ENCODE results near the gene ADCY9. TPM values are rescaled to one million over a fixed set of nuclear protein-coding genes. Genes with fewer than 3 reads are reported as not detected.
"Not testable (repeated sequence)": the region's sequence is repeated elsewhere in the genome, so short reads cannot be mapped to it uniquely, and the experiment has no call there.

Gene ADCY9
- total RNA-seq, 4 donors from 2014 or later = 19.0 to 32.7 (median 29.6) TPM

- Histone ChIP-seq H3K9me3 (no peaks in the 10 kb centered on the region), H3K4me3 (no peak overlapping the region), H3K27ac (peak overlapping the region in 1 of 4 donors; percentile 30), H3K27me3 (no peaks in the 10 kb centered on the region), H3K4me1 (peaks cover 0 to 30% (median 18%) of the 10 kb centered on the region in 4 donors), H3K36me3 (peaks cover 0 to 26% (median 0%) of the 10 kb centered on the region in 3 donors)
- DNase-seq (ENCODE audit: low spot score in 2 of 2) = no peak
- TF ChIP-seq CTCF (IDR thresholded peaks at IDR 0.05) = no peak
- TF ChIP-seq POLR2A (IDR thresholded peaks at IDR 0.05) = no peak
- no peak for TF ChIP-seq EP300 (IDR thresholded peaks at IDR 0.05)
- WGBS, 2 donors = 69 to 73% methylated on average over 15 of the region's 15 CpGs
Observed at GRCh38 chr16:3965306-3965705, 150.9 kb downstream of the ADCY9 start.

GRCh38 chr16:3964686-3965290, 151.5 kb downstream of the ADCY9 start:
- Histone ChIP-seq H3K4me3 (no peak overlapping the region), H3K36me3 (peaks cover 0 to 26% (median 0%) of the 10 kb centered on the region in 3 donors), H3K27ac (peak overlapping the region in 1 of 4 donors; percentile 89), H3K4me1 (peaks cover 0 to 35% (median 18%) of the 10 kb centered on the region in 4 donors), H3K9me3 (no peaks in the 10 kb centered on the region), H3K27me3 (no peaks in the 10 kb centered on the region)
- 80 to 89% methylated on average over 27 of the region's 28 CpGs for WGBS, 2 donors
- no peak for TF ChIP-seq EP300 (IDR thresholded peaks at IDR 0.05)
- TF ChIP-seq CTCF (IDR thresholded peaks at IDR 0.05) = no peak
- no peak for TF ChIP-seq POLR2A (IDR thresholded peaks at IDR 0.05)
- no peak for DNase-seq (ENCODE audit: low spot score in 2 of 2)

GRCh38 chr16:3963886-3964685, 152.2 kb downstream of the ADCY9 start:
- WGBS, 2 donors = 79 to 81% methylated on average over 29 of the region's 29 CpGs
- no peaks in the 10 kb centered on the region for H3K9me3 ChIP-seq
- TF ChIP-seq CTCF (IDR thresholded peaks at IDR 0.05) = no peak
- no peak for TF ChIP-seq POLR2A (IDR thresholded peaks at IDR 0.05)
- no peak for TF ChIP-seq EP300 (IDR thresholded peaks at IDR 0.05)
- peaks cover 0 to 37% (median 18%) of the 10 kb centered on the region in 4 donors for H3K4me1 ChIP-seq
- peaks cover 0 to 26% (median 0%) of the 10 kb centered on the region in 3 donors for H3K36me3 ChIP-seq
- no peak for DNase-seq (ENCODE audit: low spot score in 2 of 2)
- peak overlapping the region in 2 of 4 donors; percentile 33 to 89 for H3K27ac ChIP-seq
- no peak overlapping the region for H3K4me3 ChIP-seq
- no peaks in the 10 kb centered on the region for H3K27me3 ChIP-seq

GRCh38 chr16:3963203-3963602, 153.0 kb downstream of the ADCY9 start:
- H3K4me3 ChIP-seq = no peak overlapping the region
- DNase-seq (ENCODE audit: low spot score in 2 of 2) = no peak
- H3K36me3 ChIP-seq = peaks cover 0 to 26% (median 0%) of the 10 kb centered on the region in 3 donors
- H3K27me3 ChIP-seq = no peaks in the 10 kb centered on the region
- H3K9me3 ChIP-seq = no peaks in the 10 kb centered on the region
- no peak for TF ChIP-seq CTCF (IDR thresholded peaks at IDR 0.05)
- no peak for TF ChIP-seq EP300 (IDR thresholded peaks at IDR 0.05)
- TF ChIP-seq POLR2A (IDR thresholded peaks at IDR 0.05) = no peak
- 42 to 56% methylated on average over 17 of the region's 17 CpGs for WGBS, 2 donors
- peaks cover 0 to 37% (median 18%) of the 10 kb centered on the region in 4 donors for H3K4me1 ChIP-seq
- H3K27ac ChIP-seq = peak overlapping the region in 3 of 4 donors; percentile 25 to 89 (median 33)

GRCh38 chr16:3961449-3961849, 154.8 kb downstream of the ADCY9 start:
- Histone ChIP-seq H3K4me3 (peak overlapping the region; percentile 21 to 52 (median 38)), H3K27me3 (no peaks in the 10 kb centered on the region), H3K36me3 (peaks cover 0 to 21% (median 0%) of the 10 kb centered on the region in 3 donors), H3K27ac (peak overlapping the region; percentile 52 to 91 (median 84)), H3K9me3 (no peaks in the 10 kb centered on the region), H3K4me1 (peaks cover 0 to 37% (median 18%) of the 10 kb centered on the region in 4 donors)
- TF ChIP-seq EP300 (IDR thresholded peaks at IDR 0.05) (peak in 1 of 2 donors; percentile 15), CTCF (IDR thresholded peaks at IDR 0.05) (no peak), POLR2A (IDR thresholded peaks at IDR 0.05) (no peak)
- DNase-seq (ENCODE audit: low spot score in 2 of 2) = no peak
- 42 to 58% methylated on average over 11 of the region's 11 CpGs for WGBS, 2 donors

GRCh38 chr16:3959926-3960590, 156.2 kb downstream of the ADCY9 start:
- Histone ChIP-seq H3K4me3 (peak overlapping the region; percentile 21 to 52 (median 38)), H3K27ac (peak overlapping the region; percentile 52 to 91 (median 84)), H3K4me1 (peaks cover 0 to 37% (median 18%) of the 10 kb centered on the region in 4 donors)
- not testable (repeated sequence) for H3K27me3 ChIP-seq; H3K9me3 ChIP-seq; DNase-seq (ENCODE audit: low spot score in 2 of 2); H3K36me3 ChIP-seq
- WGBS, 2 donors = 56% methylated on average over 14 of the region's 14 CpGs

Measured in tibial nerve (tissue), 4 donors.